Peyer's patch (tissue), 4 donors: ENCODE data around the gene GDPD5. TPM values are rescaled to one million over a fixed set of nuclear protein-coding genes. Genes with fewer than 3 reads are reported as not detected.
A peak's percentile ranks its signal among the peaks of the same experiment; 100 is the strongest.

Experiments
- DNase-seq, 3 donors: peaks; one replicate each; pipeline ENCODE4 v3.0.0-alpha.2; 2017 to 2019
- H3K27ac ChIP-seq, 4 donors: fragments of 200-600 bp; sonication (generic); one replicate each; pipeline ENCODE4 v1.5.1; 2016 to 2019
- H3K27me3 ChIP-seq, 2 donors: fragments of 200-600 bp; sonication (generic); one replicate each; pipeline ENCODE4 v1.5.1; 2019
- H3K36me3 ChIP-seq, 3 donors: fragments of 200-600 bp; sonication (generic); one replicate each; pipeline ENCODE4 v1.5.1; 2016 to 2019
- H3K4me1 ChIP-seq, 4 donors: fragments of 200-600 bp; sonication (generic); one replicate each; pipeline ENCODE4 v1.5.1; 2016 to 2019
- H3K4me3 ChIP-seq, 4 donors: fragments of 200-600 bp; sonication (generic); 1 replicate in 3 of 4; 2 replicates in 1 of 4; pipeline ENCODE4 v1.5.1; 2016 to 2019; ENCODE audit warnings: mild to moderate bottlenecking in 1 of 4
- H3K9me3 ChIP-seq, 4 donors: fragments of 200-600 bp; sonication (generic); one replicate each; pipeline ENCODE4 v1.5.1; 2016 to 2019; ENCODE audit warnings: mild to moderate bottlenecking in 1 of 4
- CTCF ChIP-seq, 6 experiments: fragments of 450-650 bp in 4 of 6; fragments of 200-600 bp in 2 of 6; sonication (generic) in 1 of 6; IDR thresholded peaks; one replicate each; pipeline ENCODE4 v1.5.1; 2017 to 2019; ENCODE audit warnings: antibody characterized with exemption in 6 of 6, mild to moderate bottlenecking in 3 of 6, moderate library complexity in 1 of 6
- POLR2A ChIP-seq, 2 donors: fragments of 450-650 bp; IDR thresholded peaks; one replicate each; pipeline ENCODE4 v1.5.1; 2017; ENCODE audit warnings: antibody characterized with exemption in 2 of 2, mild to moderate bottlenecking in 2 of 2, moderate library complexity in 2 of 2
- total RNA-seq, 4 donors: library from RNA; depleted of rRNA; stranded (reverse); fragments of >200 nt; gene quantifications; one replicate each; pipeline ENCODE4 v1.1.0, GENCODE V29; 2016

Gene GDPD5
- total RNA-seq, 4 donors from 2014 or later = 2.5 to 48.9 (median 22.2) TPM

GRCh38 chr11:75403983-75404658 lies 121.6 kb downstream of the GDPD5 start:
- Histone ChIP-seq H3K4me3 (no peak overlapping the region), H3K9me3 (no peaks in the 10 kb centered on the region), H3K4me1 (peaks cover 0 to 34% (median 5%) of the 10 kb centered on the region in 4 donors), H3K27me3 (no peaks in the 10 kb centered on the region), H3K27ac (no peak overlapping the region), H3K36me3 (peaks cover 0 to 71% (median 0%) of the 10 kb centered on the region in 3 donors)
- no peak for DNase-seq
- no peak for TF ChIP-seq CTCF (IDR thresholded peaks at IDR 0.05)
- TF ChIP-seq POLR2A (IDR thresholded peaks at IDR 0.05) = no peak

GRCh38 chr11:75403037-75403436 lies 122.7 kb downstream of the GDPD5 start:
- no peak for DNase-seq
- Histone ChIP-seq H3K27ac (peak overlapping the region in 1 of 4 donors; percentile 3), H3K4me3 (no peak overlapping the region), H3K4me1 (peaks cover 0 to 34% (median 5%) of the 10 kb centered on the region in 4 donors), H3K27me3 (no peaks in the 10 kb centered on the region), H3K9me3 (no peaks in the 10 kb centered on the region), H3K36me3 (peaks cover 0 to 62% (median 0%) of the 10 kb centered on the region in 3 donors)
- TF ChIP-seq POLR2A (IDR thresholded peaks at IDR 0.05) = no peak
- TF ChIP-seq CTCF (IDR thresholded peaks at IDR 0.05) = no peak

- no peak overlapping the region for H3K4me3 ChIP-seq
- no peaks in the 10 kb centered on the region for H3K27me3 ChIP-seq
- H3K9me3 ChIP-seq = no peaks in the 10 kb centered on the region
- DNase-seq = no peak
- H3K27ac ChIP-seq = no peak overlapping the region
- peaks cover 0 to 60% (median 0%) of the 10 kb centered on the region in 3 donors for H3K36me3 ChIP-seq
- H3K4me1 ChIP-seq = peaks cover 0 to 34% (median 5%) of the 10 kb centered on the region in 4 donors
- no peak for TF ChIP-seq POLR2A (IDR thresholded peaks at IDR 0.05)
- no peak for TF ChIP-seq CTCF (IDR thresholded peaks at IDR 0.05)
Measured at GRCh38 chr11:75402002-75402773, 123.6 kb downstream of the GDPD5 start.

GRCh38 chr11:75400146-75400865 lies 125.4 kb downstream of the GDPD5 start:
- H3K4me3 ChIP-seq = peak overlapping the region; percentile 57 to 91 (median 78)
- peaks cover 0 to 42% (median 0%) of the 10 kb centered on the region in 3 donors for H3K36me3 ChIP-seq
- no peaks in the 10 kb centered on the region for H3K27me3 ChIP-seq
- H3K9me3 ChIP-seq = no peaks in the 10 kb centered on the region
- no peak for DNase-seq
- peak overlapping the region; percentile 85 to 97 (median 88) for H3K27ac ChIP-seq
- no peak for TF ChIP-seq CTCF (IDR thresholded peaks at IDR 0.05)
- H3K4me1 ChIP-seq = peaks cover 0 to 34% (median 5%) of the 10 kb centered on the region in 4 donors

GRCh38 chr11:75399344-75400145 lies 126.2 kb downstream of the GDPD5 start, which contains the start of gene RPS3:
RPS3 (plus strand) TSS chr11:75399518; CDS start chr11:75399548, 30 bp downstream.
- H3K4me1 ChIP-seq = peaks cover 0 to 34% (median 5%) of the 10 kb centered on the region in 4 donors
- H3K4me3 ChIP-seq = peak within 1 kb of the TSS; percentile 57 to 91 (median 78)
- H3K27ac ChIP-seq = peak within 1 kb of the TSS; percentile 85 to 97 (median 88)
- H3K27me3 ChIP-seq = no peaks in the 10 kb centered on the region
- TF ChIP-seq CTCF (IDR thresholded peaks at IDR 0.05) (peak in 3 of 6 experiments; percentile 15 to 35 (median 29)), POLR2A (IDR thresholded peaks at IDR 0.05) (peak; percentile 75 to 94)
- peaks cover 0 to 34% (median 0%) of the 10 kb centered on the region in 3 donors for H3K36me3 ChIP-seq
- H3K9me3 ChIP-seq = no peaks in the 10 kb centered on the region
- peak; percentile 94 to 97 (median 95) for DNase-seq
